K562 (cell line): ENCODE measurements around the gene TLE6. TPM values are rescaled to one million over a fixed set of nuclear protein-coding genes. Genes with fewer than 3 reads are reported as not detected.

Experiments
- GABPB1 ChIP-seq: sonication (generic); formaldehyde crosslinking; IDR thresholded peaks from 2 replicates; pipeline ENCODE4 v1.8.0; 2022; ENCODE audit warnings: mild to moderate bottlenecking, missing genetic modification reagents
- RBM17 ChIP-seq: fragments of 200-400 bp; formaldehyde crosslinking; IDR thresholded peaks from 2 replicates; pipeline ENCODE4 v1.6.1; 2017; ENCODE audit warnings: low read depth, mild to moderate bottlenecking, low read length, borderline replicate concordance
- SOX6 ChIP-seq: fragments of 450-650 bp; IDR thresholded peaks from 2 replicates; pipeline ENCODE4 v1.6.1; 2014; ENCODE audit warnings: mild to moderate bottlenecking
- ZNF316 ChIP-seq: fragments of 450-650 bp; IDR thresholded peaks from 2 replicates; pipeline ENCODE4 v1.6.1; 2016
- ZNF551 ChIP-seq: fragments of 250-450 bp; sonication (Bioruptor Pico); IDR thresholded peaks from 2 replicates; pipeline ENCODE4 v1.5.0; 2021; ENCODE audit warnings: mild to moderate bottlenecking, moderate library complexity
- ZNF695 ChIP-seq: fragments of 450-650 bp; formaldehyde crosslinking; IDR thresholded peaks from 2 replicates; pipeline ENCODE4 v1.4.0; 2020; ENCODE audit warnings: mild to moderate bottlenecking, moderate library complexity
- polyA plus RNA-seq, 8 experiments: library from polyadenylated mRNA; depleted of rRNA in 4 of 8; stranded (reverse) in 5 of 8; unstranded in 3 of 8; fragments of >200 nt; fragmentation: Nextera tagmentation in 2 of 8; fragmentation: Illumina TruSeq in 1 of 8; extraction: Ambion mirVana in 2 of 8; extraction: Trizol in 1 of 8; gene quantifications; 2 replicates each; pipeline versions ENCODE4 v1.2.1 to v1.2.3, GENCODE V29; 2011 to 2014; ENCODE audit warnings: inconsistent platforms in 1 of 8, missing spikeins in 1 of 8
- total RNA-seq, 7 experiments: library from RNA; depleted of rRNA in 6 of 7; stranded (reverse); fragments of >200 nt in 6 of 7; fragmentation: Illumina TruSeq in 2 of 7; extraction: Trizol in 2 of 7; gene quantifications; 2 replicates each; pipeline versions ENCODE4 v1.2.1 to v1.2.3, GENCODE V29; 2011 to 2021; ENCODE audit warnings: low replicate concordance in 1 of 7
- TF ChIP-seq, protein P1 (sequence below): sonication (generic); formaldehyde crosslinking; IDR thresholded peaks from 2 replicates; pipeline ENCODE4 v1.8.1; 2022; ENCODE audit warnings: missing genetic modification reagents
- TF ChIP-seq, protein P2 (sequence below), 2 experiments: fragments of 450-650 bp; IDR thresholded peaks; 2 replicates each; pipeline ENCODE4 v1.6.1; 2018; ENCODE audit warnings: mild to moderate bottlenecking in 2 of 2, low read depth in 1 of 2; ENCODE audit not compliant: partially characterized antibody in 2 of 2
- TF ChIP-seq, protein P3 (sequence below), 2 experiments: fragments of 450-650 bp in 1 of 2; sonication (generic) in 1 of 2; formaldehyde crosslinking in 1 of 2; IDR thresholded peaks; 2 replicates each; pipeline versions ENCODE4 v1.7.1 to v1.9.0; 2016 to 2022; ENCODE audit warnings: inconsistent platforms in 1 of 2, mild to moderate bottlenecking in 1 of 2, missing genetic modification reagents in 1 of 2
- TF ChIP-seq, protein P4 (sequence below): fragments of 250-450 bp; sonication (Bioruptor Pico); IDR thresholded peaks from 2 replicates; pipeline ENCODE4 v1.8.0; 2022; ENCODE audit warnings: inconsistent platforms
- TF ChIP-seq, protein P5 (sequence below): fragments of 250-450 bp; sonication (Bioruptor Pico); IDR thresholded peaks from 2 replicates; pipeline ENCODE4 v1.8.0; 2021; ENCODE audit warnings: moderate library complexity, mild to moderate bottlenecking, inconsistent platforms

TLE6 gene
- total and polyA plus RNA-seq, 9 of the 15 experiments (the other 6 are each of a cell fraction or from before 2014, with no cell fraction given) = 1.1 to 6.1 (median 2.5) TPM

DNA sequence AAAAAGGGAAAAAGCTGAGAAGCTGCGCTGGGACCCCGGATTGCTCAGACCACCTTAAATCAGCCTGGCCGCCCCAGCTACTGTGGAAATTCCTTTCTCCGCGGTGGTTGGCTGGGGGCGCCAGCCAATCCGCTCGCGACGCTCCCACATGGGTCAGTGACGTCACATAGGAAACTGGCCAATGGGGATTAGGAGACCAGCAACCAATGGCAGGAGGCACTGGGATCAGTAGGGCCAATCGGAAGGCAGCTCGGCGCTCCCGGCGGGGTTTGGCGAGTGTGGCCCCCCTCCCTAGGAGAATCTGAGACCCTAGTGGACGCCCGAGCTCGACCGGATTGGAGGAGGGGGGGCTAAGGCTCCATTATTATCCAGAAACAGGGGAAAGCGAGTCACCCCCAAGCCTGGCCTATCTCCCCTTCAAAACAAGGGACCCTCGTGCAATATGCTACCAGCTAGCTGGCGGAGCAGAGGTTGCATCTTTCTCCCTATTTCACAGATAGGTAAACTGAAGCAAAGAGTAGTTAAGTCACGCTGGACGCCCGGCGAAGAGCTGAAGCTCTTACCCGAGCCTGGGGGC lies 58.3 kb downstream of the TLE6 start (continued):
- TF ChIP-seq, protein P1, sequence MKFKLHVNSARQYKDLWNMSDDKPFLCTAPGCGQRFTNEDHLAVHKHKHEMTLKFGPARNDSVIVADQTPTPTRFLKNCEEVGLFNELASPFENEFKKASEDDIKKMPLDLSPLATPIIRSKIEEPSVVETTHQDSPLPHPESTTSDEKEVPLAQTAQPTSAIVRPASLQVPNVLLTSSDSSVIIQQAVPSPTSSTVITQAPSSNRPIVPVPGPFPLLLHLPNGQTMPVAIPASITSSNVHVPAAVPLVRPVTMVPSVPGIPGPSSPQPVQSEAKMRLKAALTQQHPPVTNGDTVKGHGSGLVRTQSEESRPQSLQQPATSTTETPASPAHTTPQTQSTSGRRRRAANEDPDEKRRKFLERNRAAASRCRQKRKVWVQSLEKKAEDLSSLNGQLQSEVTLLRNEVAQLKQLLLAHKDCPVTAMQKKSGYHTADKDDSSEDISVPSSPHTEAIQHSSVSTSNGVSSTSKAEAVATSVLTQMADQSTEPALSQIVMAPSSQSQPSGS (CRISPR knock-in tag) = no peak
- TF ChIP-seq, protein P2, sequence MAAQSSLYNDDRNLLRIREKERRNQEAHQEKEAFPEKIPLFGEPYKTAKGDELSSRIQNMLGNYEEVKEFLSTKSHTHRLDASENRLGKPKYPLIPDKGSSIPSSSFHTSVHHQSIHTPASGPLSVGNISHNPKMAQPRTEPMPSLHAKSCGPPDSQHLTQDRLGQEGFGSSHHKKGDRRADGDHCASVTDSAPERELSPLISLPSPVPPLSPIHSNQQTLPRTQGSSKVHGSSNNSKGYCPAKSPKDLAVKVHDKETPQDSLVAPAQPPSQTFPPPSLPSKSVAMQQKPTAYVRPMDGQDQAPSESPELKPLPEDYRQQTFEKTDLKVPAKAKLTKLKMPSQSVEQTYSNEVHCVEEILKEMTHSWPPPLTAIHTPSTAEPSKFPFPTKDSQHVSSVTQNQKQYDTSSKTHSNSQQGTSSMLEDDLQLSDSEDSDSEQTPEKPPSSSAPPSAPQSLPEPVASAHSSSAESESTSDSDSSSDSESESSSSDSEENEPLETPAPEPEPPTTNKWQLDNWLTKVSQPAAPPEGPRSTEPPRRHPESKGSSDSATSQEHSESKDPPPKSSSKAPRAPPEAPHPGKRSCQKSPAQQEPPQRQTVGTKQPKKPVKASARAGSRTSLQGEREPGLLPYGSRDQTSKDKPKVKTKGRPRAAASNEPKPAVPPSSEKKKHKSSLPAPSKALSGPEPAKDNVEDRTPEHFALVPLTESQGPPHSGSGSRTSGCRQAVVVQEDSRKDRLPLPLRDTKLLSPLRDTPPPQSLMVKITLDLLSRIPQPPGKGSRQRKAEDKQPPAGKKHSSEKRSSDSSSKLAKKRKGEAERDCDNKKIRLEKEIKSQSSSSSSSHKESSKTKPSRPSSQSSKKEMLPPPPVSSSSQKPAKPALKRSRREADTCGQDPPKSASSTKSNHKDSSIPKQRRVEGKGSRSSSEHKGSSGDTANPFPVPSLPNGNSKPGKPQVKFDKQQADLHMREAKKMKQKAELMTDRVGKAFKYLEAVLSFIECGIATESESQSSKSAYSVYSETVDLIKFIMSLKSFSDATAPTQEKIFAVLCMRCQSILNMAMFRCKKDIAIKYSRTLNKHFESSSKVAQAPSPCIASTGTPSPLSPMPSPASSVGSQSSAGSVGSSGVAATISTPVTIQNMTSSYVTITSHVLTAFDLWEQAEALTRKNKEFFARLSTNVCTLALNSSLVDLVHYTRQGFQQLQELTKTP (IDR thresholded peaks at IDR 0.05; ENCODE audit: low read depth in 1 of 2, partially characterized antibody in 2 of 2) = no peak
- TF ChIP-seq ZNF695 (CRISPR knock-in tag) (no peak), GABPB1 (no peak), SOX6 (no peak), RBM17 (no peak), ZNF316 (no peak), ZNF551 (no peak)
- TF ChIP-seq, protein P3, sequence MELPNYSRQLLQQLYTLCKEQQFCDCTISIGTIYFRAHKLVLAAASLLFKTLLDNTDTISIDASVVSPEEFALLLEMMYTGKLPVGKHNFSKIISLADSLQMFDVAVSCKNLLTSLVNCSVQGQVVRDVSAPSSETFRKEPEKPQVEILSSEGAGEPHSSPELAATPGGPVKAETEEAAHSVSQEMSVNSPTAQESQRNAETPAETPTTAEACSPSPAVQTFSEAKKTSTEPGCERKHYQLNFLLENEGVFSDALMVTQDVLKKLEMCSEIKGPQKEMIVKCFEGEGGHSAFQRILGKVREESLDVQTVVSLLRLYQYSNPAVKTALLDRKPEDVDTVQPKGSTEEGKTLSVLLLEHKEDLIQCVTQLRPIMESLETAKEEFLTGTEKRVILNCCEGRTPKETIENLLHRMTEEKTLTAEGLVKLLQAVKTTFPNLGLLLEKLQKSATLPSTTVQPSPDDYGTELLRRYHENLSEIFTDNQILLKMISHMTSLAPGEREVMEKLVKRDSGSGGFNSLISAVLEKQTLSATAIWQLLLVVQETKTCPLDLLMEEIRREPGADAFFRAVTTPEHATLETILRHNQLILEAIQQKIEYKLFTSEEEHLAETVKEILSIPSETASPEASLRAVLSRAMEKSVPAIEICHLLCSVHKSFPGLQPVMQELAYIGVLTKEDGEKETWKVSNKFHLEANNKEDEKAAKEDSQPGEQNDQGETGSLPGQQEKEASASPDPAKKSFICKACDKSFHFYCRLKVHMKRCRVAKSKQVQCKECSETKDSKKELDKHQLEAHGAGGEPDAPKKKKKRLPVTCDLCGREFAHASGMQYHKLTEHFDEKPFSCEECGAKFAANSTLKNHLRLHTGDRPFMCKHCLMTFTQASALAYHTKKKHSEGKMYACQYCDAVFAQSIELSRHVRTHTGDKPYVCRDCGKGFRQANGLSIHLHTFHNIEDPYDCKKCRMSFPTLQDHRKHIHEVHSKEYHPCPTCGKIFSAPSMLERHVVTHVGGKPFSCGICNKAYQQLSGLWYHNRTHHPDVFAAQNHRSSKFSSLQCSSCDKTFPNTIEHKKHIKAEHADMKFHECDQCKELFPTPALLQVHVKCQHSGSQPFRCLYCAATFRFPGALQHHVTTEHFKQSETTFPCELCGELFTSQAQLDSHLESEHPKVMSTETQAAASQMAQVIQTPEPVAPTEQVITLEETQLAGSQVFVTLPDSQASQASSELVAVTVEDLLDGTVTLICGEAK (IDR thresholded peaks at IDR 0.05) = no peak
- TF ChIP-seq, protein P3 (CRISPR knock-in tag; IDR thresholded peaks at IDR 0.05) = no peak
- TF ChIP-seq, protein P4, sequence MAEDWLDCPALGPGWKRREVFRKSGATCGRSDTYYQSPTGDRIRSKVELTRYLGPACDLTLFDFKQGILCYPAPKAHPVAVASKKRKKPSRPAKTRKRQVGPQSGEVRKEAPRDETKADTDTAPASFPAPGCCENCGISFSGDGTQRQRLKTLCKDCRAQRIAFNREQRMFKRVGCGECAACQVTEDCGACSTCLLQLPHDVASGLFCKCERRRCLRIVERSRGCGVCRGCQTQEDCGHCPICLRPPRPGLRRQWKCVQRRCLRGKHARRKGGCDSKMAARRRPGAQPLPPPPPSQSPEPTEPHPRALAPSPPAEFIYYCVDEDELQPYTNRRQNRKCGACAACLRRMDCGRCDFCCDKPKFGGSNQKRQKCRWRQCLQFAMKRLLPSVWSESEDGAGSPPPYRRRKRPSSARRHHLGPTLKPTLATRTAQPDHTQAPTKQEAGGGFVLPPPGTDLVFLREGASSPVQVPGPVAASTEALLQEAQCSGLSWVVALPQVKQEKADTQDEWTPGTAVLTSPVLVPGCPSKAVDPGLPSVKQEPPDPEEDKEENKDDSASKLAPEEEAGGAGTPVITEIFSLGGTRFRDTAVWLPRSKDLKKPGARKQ (CRISPR knock-in tag) = no peak
- TF ChIP-seq, protein P5, sequence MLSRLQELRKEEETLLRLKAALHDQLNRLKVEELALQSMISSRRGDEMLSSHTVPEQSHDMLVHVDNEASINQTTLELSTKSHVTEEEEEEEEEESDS (CRISPR knock-in tag) = no peak
